Measurements from ENCODE around the gene CFAP410. TPM values are rescaled to one million over a fixed set of nuclear protein-coding genes. Genes with fewer than 3 reads are reported as not detected.

The CFAP410 gene
- total and polyA plus RNA-seq, 2 donors (not counting 1 experiment from before 2014, with no cell fraction given) = 69.2 to 98.8 TPM

- intact Hi-C loops (cut with micrococcal nuclease) = no loop called here
- CTCF ChIA-PET = no interaction called here
- DNase-seq = no peak
- peaks cover 3% of the 10 kb centered on the region for H3K79me2 ChIP-seq (ENCODE audit: control insufficient read depth, insufficient read depth, low read length)
- H3K9me3 ChIP-seq (ENCODE audit: control extremely low read depth in 1 of 3, control insufficient read depth in 2 of 3, insufficient read depth in 1 of 3, low read length in 2 of 3) = no peaks in the 10 kb centered on the region
- no peak for TF ChIP-seq EZH2 (IDR thresholded peaks at IDR 0.05; ENCODE audit: borderline replicate concordance, insufficient read depth, low read depth, low read length, poor library complexity, severe bottlenecking)
- TF ChIP-seq CTCF (IDR thresholded peaks at IDR 0.05) = no peak
- no peak overlapping the region for H2AFZ ChIP-seq (ENCODE audit: insufficient read depth, low read depth, low read length, poor library complexity, severe bottlenecking)
- H3K9ac ChIP-seq (ENCODE audit: low read length) = no peak overlapping the region
- no peak overlapping the region for H3K4me3 Mint-ChIP-seq
- 97% methylated on average over 19 of the region's 19 CpGs for WGBS (ENCODE audit: insufficient coverage)
- H3K27ac ChIP-seq (ENCODE audit: low read length in 2 of 2) = no peak overlapping the region
- ATAC-seq (ENCODE audit: low read depth) = no peak
- H3K36me3 ChIP-seq (replicated peaks in 1 of 2; ENCODE audit: control extremely low read depth in 1 of 2, control insufficient read depth in 1 of 2, extremely low read depth in 1 of 2, insufficient read depth in 2 of 2, low read length in 1 of 2) = peaks cover 0 to 81% of the 10 kb centered on the region in 2 experiments
- H3K27ac Mint-ChIP-seq = no peak overlapping the region
- no peaks in the 10 kb centered on the region for H3K4me1 ChIP-seq (ENCODE audit: control insufficient read depth in 2 of 2, insufficient read depth in 2 of 2, low read length in 2 of 2)
- no peaks in the 10 kb centered on the region for H3K27me3 Mint-ChIP-seq
- H3K4me3 ChIP-seq (ENCODE audit: control extremely low read depth in 1 of 5, extremely low read depth in 1 of 5, insufficient read depth in 1 of 5, low read depth in 2 of 5, low read length in 4 of 5) = no peak overlapping the region
- POLR2A ChIA-PET = no interaction called here
- H4K20me1 ChIP-seq (ENCODE audit: control insufficient read depth, insufficient read depth, low read length, poor library complexity, severe bottlenecking) = peaks cover 75% of the 10 kb centered on the region
- H3K4me1 Mint-ChIP-seq = no peaks in the 10 kb centered on the region
- H3K9me3 Mint-ChIP-seq (ENCODE audit: insufficient read depth) = no peaks in the 10 kb centered on the region
- H3K27me3 ChIP-seq (replicated peaks in 1 of 4; ENCODE audit: control extremely low read depth in 1 of 4, control insufficient read depth in 3 of 4, insufficient read depth in 4 of 4, low read length in 3 of 4) = no peaks in the 10 kb centered on the region
- H3K4me2 ChIP-seq (replicated peaks; ENCODE audit: low read depth, low read length, poor library complexity, severe bottlenecking) = no peak overlapping the region
These were observed 21.9 kb downstream of the CFAP410 start for GRCh38 chr21:44317241-44317782.

DNA sequence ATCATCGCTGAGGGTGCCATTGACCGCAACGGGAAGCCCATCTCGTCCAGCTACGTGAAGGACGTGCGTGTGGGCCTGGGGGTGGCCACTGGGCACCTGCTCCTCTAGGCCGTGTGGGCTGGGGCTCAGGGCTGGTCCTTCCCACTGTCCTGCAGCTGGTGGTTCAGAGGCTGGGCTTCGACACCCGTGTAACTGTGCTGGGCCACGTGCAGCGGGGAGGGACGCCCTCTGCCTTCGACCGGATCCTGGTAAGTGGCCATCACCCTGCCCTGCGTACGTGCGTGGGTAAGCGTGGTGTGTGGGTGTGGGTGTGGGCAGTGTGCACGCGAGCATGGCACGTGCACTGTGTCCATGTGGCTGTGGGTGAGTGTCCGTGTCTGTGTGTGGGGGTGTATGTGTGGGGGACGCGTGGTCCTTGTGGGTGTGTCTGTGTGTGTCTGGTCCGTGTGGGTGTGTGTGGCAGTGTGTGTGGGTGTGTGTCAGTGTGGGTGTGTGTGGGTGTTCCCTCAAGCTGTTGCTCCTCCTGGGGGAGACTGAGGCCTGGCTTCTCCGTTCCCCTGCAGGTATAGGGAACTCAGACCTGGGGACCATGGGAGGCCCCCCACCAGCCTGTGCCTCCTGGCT, 22.8 kb downstream of the CFAP410 start:
- Histone ChIP-seq H3K79me2 (ENCODE audit: control insufficient read depth, insufficient read depth, low read length) (peaks cover 4% of the 10 kb centered on the region), H3K36me3 (replicated peaks in 1 of 2; ENCODE audit: control extremely low read depth in 1 of 2, control insufficient read depth in 1 of 2, extremely low read depth in 1 of 2, insufficient read depth in 2 of 2, low read length in 1 of 2) (peaks cover 0 to 81% of the 10 kb centered on the region in 2 experiments), H3K4me2 (replicated peaks; ENCODE audit: low read depth, low read length, poor library complexity, severe bottlenecking) (no peak overlapping the region), H3K9ac (ENCODE audit: low read length) (no peak overlapping the region), H2AFZ (ENCODE audit: insufficient read depth, low read depth, low read length, poor library complexity, severe bottlenecking) (no peak overlapping the region), H4K20me1 (ENCODE audit: control insufficient read depth, insufficient read depth, low read length, poor library complexity, severe bottlenecking) (peaks cover 75% of the 10 kb centered on the region), H3K9me3 (ENCODE audit: control extremely low read depth in 1 of 3, control insufficient read depth in 2 of 3, insufficient read depth in 1 of 3, low read length in 2 of 3) (no peaks in the 10 kb centered on the region), H3K4me1 (ENCODE audit: control insufficient read depth in 2 of 2, insufficient read depth in 2 of 2, low read length in 2 of 2) (no peaks in the 10 kb centered on the region), H3K27me3 (replicated peaks in 1 of 4; ENCODE audit: control extremely low read depth in 1 of 4, control insufficient read depth in 3 of 4, insufficient read depth in 4 of 4, low read length in 3 of 4) (no peaks in the 10 kb centered on the region), H3K4me3 (ENCODE audit: control extremely low read depth in 1 of 5, extremely low read depth in 1 of 5, insufficient read depth in 1 of 5, low read depth in 2 of 5, low read length in 4 of 5) (no peak overlapping the region), H3K27ac (ENCODE audit: low read length in 2 of 2) (no peak overlapping the region)
- intact Hi-C loops (cut with micrococcal nuclease) = no loop called here
- Mint-ChIP-seq H3K4me3 (no peak overlapping the region), H3K9me3 (ENCODE audit: insufficient read depth) (no peaks in the 10 kb centered on the region), H3K27me3 (no peaks in the 10 kb centered on the region), H3K4me1 (no peaks in the 10 kb centered on the region), H3K27ac (no peak overlapping the region)
- ATAC-seq (ENCODE audit: low read depth) = no peak
- DNase-seq = no peak
- POLR2A ChIA-PET = no interaction called here
- CTCF ChIA-PET = no interaction called here
- TF ChIP-seq EZH2 (IDR thresholded peaks at IDR 0.05; ENCODE audit: borderline replicate concordance, insufficient read depth, low read depth, low read length, poor library complexity, severe bottlenecking) (no peak), CTCF (IDR thresholded peaks at IDR 0.05) (no peak)
- WGBS (ENCODE audit: insufficient coverage) = 97% methylated on average over 27 of the region's 27 CpGs

All from B cell (primary cell).